Mesenchymal stem cell (in vitro differentiated cells and primary cell): Measurements from ENCODE around the gene GUCA2B.

Experiments
- DNase-seq: peaks from one replicate; pipeline ENCODE4 v3.0.0-alpha.2; 2013
- H2AFZ ChIP-seq: one replicate; pipeline ENCODE4 v1.6.1; 2013; ENCODE audit warnings: low read depth, mild to moderate bottlenecking, control low read depth, inconsistent platforms, low read length, moderate library complexity
- H2AK5ac ChIP-seq: 2 replicates; pipeline ENCODE4 v1.6.1; 2013; ENCODE audit warnings: low read length, moderate library complexity, mild to moderate bottlenecking, inconsistent platforms; ENCODE audit not compliant: severe bottlenecking
- H2BK120ac ChIP-seq: one replicate; pipeline ENCODE4 v1.6.1; 2013; ENCODE audit warnings: low read depth, mild to moderate bottlenecking, inconsistent platforms, low read length, moderate library complexity
- H2BK12ac ChIP-seq, 2 experiments: one replicate each; pipeline ENCODE4 v1.6.1; 2013; ENCODE audit warnings: inconsistent platforms in 2 of 2, low read length in 2 of 2, mild to moderate bottlenecking in 2 of 2, moderate library complexity in 2 of 2, control low read depth in 1 of 2
- H2BK15ac ChIP-seq: one replicate; pipeline ENCODE4 v1.6.1; 2013; ENCODE audit warnings: mild to moderate bottlenecking, low read depth, inconsistent platforms; ENCODE audit not compliant: poor library complexity, severe bottlenecking
- H2BK5ac ChIP-seq: 2 replicates; pipeline ENCODE4 v1.6.1; 2013; ENCODE audit warnings: low read depth, mild to moderate bottlenecking, low read length, control low read depth, inconsistent platforms; ENCODE audit not compliant: poor library complexity, severe bottlenecking
- H3K14ac ChIP-seq, 2 experiments: one replicate each; pipeline ENCODE4 v1.6.1; 2013; ENCODE audit warnings: inconsistent platforms in 2 of 2, low read length in 2 of 2, control low read depth in 1 of 2, mild to moderate bottlenecking in 1 of 2, moderate library complexity in 1 of 2
- H3K18ac ChIP-seq, 2 experiments: one replicate each; pipeline ENCODE4 v1.6.1; 2013; ENCODE audit warnings: inconsistent platforms in 2 of 2, low read length in 2 of 2, control low read depth in 1 of 2, low read depth in 1 of 2, mild to moderate bottlenecking in 1 of 2
- H3K23ac ChIP-seq, 2 experiments: one replicate each; pipeline ENCODE4 v1.6.1; 2013; ENCODE audit warnings: inconsistent platforms in 2 of 2, low read length in 2 of 2, mild to moderate bottlenecking in 2 of 2, moderate library complexity in 2 of 2, control low read depth in 1 of 2
- H3K27ac ChIP-seq: 2 replicates; pipeline ENCODE4 v1.5.1; 2013; ENCODE audit warnings: mild to moderate bottlenecking, moderate library complexity, low read length, control low read depth, inconsistent platforms; ENCODE audit not compliant: poor library complexity, severe bottlenecking
- H3K27me3 ChIP-seq, 2 experiments: 2 replicates each; pipeline versions ENCODE4 v1.6.1 to v1.7.0; 2013; ENCODE audit warnings: low read length in 2 of 2, mild to moderate bottlenecking in 2 of 2, moderate library complexity in 2 of 2, control low read depth in 1 of 2, inconsistent platforms in 1 of 2; ENCODE audit not compliant: control insufficient read depth in 1 of 2, insufficient read depth in 1 of 2
- H3K36me3 ChIP-seq, 2 experiments: 2 replicates each; pipeline versions ENCODE4 v1.6.1 to v1.7.0; 2013; ENCODE audit warnings: low read length in 2 of 2, control low read depth in 1 of 2, inconsistent platforms in 1 of 2, low read depth in 1 of 2, mild to moderate bottlenecking in 1 of 2; ENCODE audit not compliant: insufficient read depth in 2 of 2, control insufficient read depth in 1 of 2
- H3K4ac ChIP-seq, 2 experiments: one replicate each; pipeline ENCODE4 v1.6.1; 2013; ENCODE audit warnings: inconsistent platforms in 2 of 2, low read length in 2 of 2, mild to moderate bottlenecking in 2 of 2, moderate library complexity in 2 of 2, control low read depth in 1 of 2, low read depth in 1 of 2
- H3K4me1 ChIP-seq: 2 replicates; pipeline ENCODE4 v1.6.1; 2013; ENCODE audit warnings: low read depth, low read length, control low read depth; ENCODE audit not compliant: control insufficient read depth, insufficient read depth
- H3K4me2 ChIP-seq: 2 replicates; pipeline ENCODE4 v1.6.1; 2013; ENCODE audit warnings: low read length, mild to moderate bottlenecking, inconsistent platforms; ENCODE audit not compliant: poor library complexity, severe bottlenecking
- H3K4me3 ChIP-seq, 2 experiments: 2 replicates each; pipeline versions ENCODE4 v1.5.1 to v1.7.0; 2013; ENCODE audit warnings: low read length in 2 of 2, mild to moderate bottlenecking in 2 of 2, control low read depth in 1 of 2, low read depth in 1 of 2; ENCODE audit not compliant: insufficient read depth in 1 of 2
- H3K79me1 ChIP-seq: replicated peaks from 2 replicates; pipeline ENCODE4 v1.6.1; 2013; ENCODE audit warnings: mild to moderate bottlenecking, control low read depth, low read length, inconsistent platforms; ENCODE audit not compliant: poor library complexity, severe bottlenecking
- H3K9ac ChIP-seq: 2 replicates; pipeline ENCODE4 v1.7.0; 2013; ENCODE audit warnings: mild to moderate bottlenecking, low read length, moderate library complexity
- H3K9me3 ChIP-seq: 2 replicates; pipeline ENCODE4 v1.7.0; 2013; ENCODE audit warnings: mild to moderate bottlenecking, low read length; ENCODE audit not compliant: control insufficient read depth
- H4K8ac ChIP-seq: one replicate; pipeline ENCODE4 v1.6.1; 2013; ENCODE audit warnings: inconsistent platforms, mild to moderate bottlenecking, low read length, moderate library complexity
- H4K91ac ChIP-seq: one replicate; pipeline ENCODE4 v1.6.1; 2013; ENCODE audit warnings: mild to moderate bottlenecking, low read length, inconsistent platforms
- WGBS: methylation state at CpG from one replicate; pipeline ENCODE4 v1.1.7; 2013; ENCODE audit warnings: mixed read lengths; 5-methylcytosine and 5-hydroxymethylcytosine counted together

GUCA2B gene

GRCh38 chr1:42184616-42185015, 31.4 kb downstream of the GUCA2B start:
- Histone ChIP-seq H3K9ac (no peak overlapping the region), H3K9me3 (no peaks in the 10 kb centered on the region), H4K91ac (no peak overlapping the region), H2BK15ac (no peak overlapping the region), H3K4me3 (no peak overlapping the region), H3K4ac (no peak overlapping the region), H4K8ac (no peak overlapping the region), H3K36me3 (peaks cover 0 to 72% of the 10 kb centered on the region in 2 experiments), H3K14ac (no peak overlapping the region), H3K27me3 (no peaks in the 10 kb centered on the region), H3K18ac (no peak overlapping the region), H3K79me1 (peaks cover 15% of the 10 kb centered on the region), H2AFZ (no peak overlapping the region), H2BK120ac (no peak overlapping the region), H3K23ac (no peak overlapping the region), H2BK5ac (no peak overlapping the region), H2BK12ac (no peak overlapping the region), H3K4me1 (peaks cover 2% of the 10 kb centered on the region), H3K27ac (no peak overlapping the region), H3K4me2 (no peak overlapping the region), H2AK5ac (no peak overlapping the region)
- DNase-seq: no peak
- 78% methylated on average over 3 of the region's 3 CpGs for WGBS

DNA sequence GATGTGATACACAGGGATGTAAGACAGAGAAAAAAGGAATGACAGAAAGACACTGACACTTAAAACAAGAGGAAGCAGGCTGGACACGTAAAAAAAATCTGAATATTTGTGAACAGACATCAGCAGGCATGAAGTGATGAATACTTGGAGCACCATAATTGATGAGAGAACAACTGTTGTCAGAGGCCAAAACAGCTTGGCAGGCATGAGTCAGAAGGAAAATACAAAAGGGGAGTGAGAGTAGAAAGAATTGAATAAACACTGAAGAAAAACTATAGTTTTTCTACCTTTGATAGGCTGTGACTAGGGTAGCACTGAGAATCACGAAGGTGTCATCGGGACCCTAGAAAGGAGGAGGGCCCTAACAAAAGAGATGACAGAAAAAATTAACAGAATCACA, 32.9 kb downstream of the GUCA2B start:
- H3K27ac ChIP-seq: peak overlapping the region; percentile 8
- H2BK5ac ChIP-seq: no peak overlapping the region
- H4K8ac ChIP-seq: no peak overlapping the region
- no peak overlapping the region for H3K4me3 ChIP-seq
- no peak overlapping the region for H3K4me2 ChIP-seq
- H2BK15ac ChIP-seq: no peak overlapping the region
- H2BK120ac ChIP-seq: no peak overlapping the region
- peak; percentile 28 for DNase-seq
- no peak overlapping the region for H2AK5ac ChIP-seq
- H4K91ac ChIP-seq: no peak overlapping the region
- WGBS: 30% methylated on average over 1 of the region's 3 CpGs
- no peak overlapping the region for H3K9ac ChIP-seq
- H2BK12ac ChIP-seq: no peak overlapping the region
- no peaks in the 10 kb centered on the region for H3K9me3 ChIP-seq
- H3K14ac ChIP-seq: no peak overlapping the region
- no peak overlapping the region for H3K4ac ChIP-seq
- H3K27me3 ChIP-seq: no peaks in the 10 kb centered on the region
- H3K79me1 ChIP-seq: peaks cover 15% of the 10 kb centered on the region
- peaks cover 2% of the 10 kb centered on the region for H3K4me1 ChIP-seq
- H2AFZ ChIP-seq: no peak overlapping the region
- H3K23ac ChIP-seq: no peak overlapping the region
- peaks cover 1 to 72% of the 10 kb centered on the region in 2 experiments for H3K36me3 ChIP-seq
- H3K18ac ChIP-seq: no peak overlapping the region

DNA sequence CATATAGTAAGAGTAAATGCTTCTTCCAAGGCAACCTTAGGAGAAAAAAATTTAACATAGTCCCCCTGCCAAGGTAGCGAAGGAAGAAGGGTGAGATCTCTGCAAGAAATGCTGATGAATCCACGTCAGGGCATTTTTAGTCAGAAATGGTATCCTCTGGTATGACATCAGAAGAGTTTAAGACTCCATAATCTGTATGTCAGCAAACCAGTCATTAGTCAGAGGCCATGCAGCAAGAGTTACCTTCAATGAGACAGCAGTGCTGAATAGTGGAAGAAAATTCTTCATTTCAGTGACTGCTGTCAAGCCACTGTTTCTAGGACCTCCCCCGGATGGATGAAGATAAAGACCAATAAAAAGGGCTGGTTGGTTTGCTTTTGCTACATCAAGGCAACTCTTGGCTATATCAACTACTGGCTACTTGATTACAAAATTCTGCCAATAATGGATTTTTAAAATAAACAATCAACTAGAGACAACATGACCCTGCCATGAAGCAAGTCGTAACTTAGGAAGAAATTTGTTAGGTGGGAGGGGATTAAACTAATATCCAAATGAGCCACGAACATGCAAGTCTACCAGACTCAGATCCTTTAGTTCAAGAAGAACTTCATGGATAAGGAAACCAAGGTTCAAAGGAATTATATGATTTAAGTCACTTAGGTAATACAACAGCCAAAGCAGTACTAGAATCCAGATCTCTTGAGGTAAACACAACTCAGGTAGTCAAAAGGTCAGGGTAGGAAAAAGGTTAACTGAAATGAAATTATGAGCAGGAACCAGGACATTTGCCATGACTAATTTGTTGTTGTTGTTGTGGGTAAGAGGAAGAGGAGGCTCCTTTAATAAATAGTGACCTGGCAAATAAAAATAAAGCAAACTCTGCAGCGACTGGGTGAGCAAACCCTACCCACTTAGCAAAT, 37.0 kb downstream of the GUCA2B start:
- Histone ChIP-seq H3K14ac (no peak overlapping the region), H3K9me3 (no peaks in the 10 kb centered on the region), H2BK15ac (no peak overlapping the region), H3K36me3 (peaks cover 5 to 74% of the 10 kb centered on the region in 2 experiments), H3K4me3 (no peak overlapping the region), H3K79me1 (peaks cover 12% of the 10 kb centered on the region), H3K4ac (no peak overlapping the region), H3K9ac (no peak overlapping the region), H2BK5ac (no peak overlapping the region), H3K18ac (no peak overlapping the region), H3K4me1 (peaks cover 2% of the 10 kb centered on the region), H2AFZ (no peak overlapping the region), H3K27ac (no peak overlapping the region), H3K27me3 (no peaks in the 10 kb centered on the region), H3K23ac (no peak overlapping the region), H2BK120ac (no peak overlapping the region), H4K8ac (no peak overlapping the region), H2BK12ac (no peak overlapping the region), H2AK5ac (no peak overlapping the region), H4K91ac (no peak overlapping the region), H3K4me2 (no peak overlapping the region)
- DNase-seq: no peak
- WGBS: 93% methylated on average over 3 of the region's 6 CpGs

DNA sequence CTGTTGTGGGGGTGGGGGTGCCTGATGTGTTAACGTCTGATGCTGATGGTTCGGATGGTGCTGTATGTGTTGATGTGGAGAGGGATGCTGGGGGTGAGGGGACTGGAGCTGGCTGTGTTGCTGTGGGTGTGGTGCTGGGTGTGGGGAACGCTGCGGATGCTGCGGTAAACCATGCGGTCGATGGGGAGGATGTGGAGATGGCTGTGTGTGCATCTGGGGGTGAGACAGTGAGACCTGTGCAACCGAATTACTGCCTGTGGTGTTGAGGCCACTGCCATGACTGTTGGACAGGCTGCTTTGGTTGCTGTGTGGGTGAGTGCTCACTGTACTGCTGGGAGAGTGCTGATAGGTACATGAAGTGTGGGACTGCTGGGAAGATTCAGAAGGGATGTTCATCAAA, 38.1 kb downstream of the GUCA2B start:
- Histone ChIP-seq H4K8ac (no peak overlapping the region), H3K27me3 (no peaks in the 10 kb centered on the region), H2BK12ac (no peak overlapping the region), H2AK5ac (no peak overlapping the region), H2AFZ (no peak overlapping the region), H3K27ac (no peak overlapping the region), H3K18ac (no peak overlapping the region), H3K4me2 (no peak overlapping the region), H3K36me3 (peaks cover 7 to 80% of the 10 kb centered on the region in 2 experiments), H4K91ac (peak overlapping the region; percentile 25), H3K4me1 (peaks cover 2% of the 10 kb centered on the region), H2BK120ac (no peak overlapping the region), H3K79me1 (peaks cover 14% of the 10 kb centered on the region), H3K23ac (no peak overlapping the region), H2BK15ac (no peak overlapping the region), H2BK5ac (no peak overlapping the region), H3K9me3 (no peaks in the 10 kb centered on the region), H3K4me3 (no peak overlapping the region), H3K4ac (no peak overlapping the region), H3K14ac (no peak overlapping the region), H3K9ac (no peak overlapping the region)
- no peak for DNase-seq
- 99% methylated on average over 8 of the region's 8 CpGs for WGBS
